K562 (cell line): ENCODE results near the gene EAF2. TPM values are rescaled to one million over a fixed set of nuclear protein-coding genes. Genes with fewer than 3 reads are reported as not detected.

Source experiments
- ATAC-seq: fragments of 200-7000 bp; cut with Tn5 transposase; 3 replicates; pipeline ENCODE4 v1.9.1; 2020; ENCODE audit warnings: moderate library complexity
- Bru-seq: library from RNA; stranded (reverse); fragments of 400-500 nt; gene quantifications from one replicate; lab custom pipeline; 2021; lab: Mats Ljungman, UMichigan
- BruChase-seq, 2 experiments: library from RNA; stranded (reverse); fragments of 400-500 nt; gene quantifications; one replicate each; lab custom pipeline; 2021; lab: Mats Ljungman, UMichigan
- BruUV-seq: library from RNA; stranded (reverse); fragments of 400-500 nt; replicated peaks from 2 replicates; lab custom pipeline; 2021; lab: Mats Ljungman, UMichigan
- CTCF ChIA-PET: fragments of 300-600 bp; formaldehyde crosslinking; extraction: SDS; loops from one replicate; lab custom pipeline; 2021; ENCODE audit warnings: low intra/inter-chr PET ratio; lab: Yijun Ruan, JAX
- POLR2A ChIA-PET: fragments of 300-600, 350-650 bp; sonication (Branson Sonifier 250); formaldehyde crosslinking; extraction: SDS; loops from one replicate; lab custom pipeline; 2021; ENCODE audit warnings: antibody characterized with exemption, inconsistent platforms; lab: Yijun Ruan, JAX
- DNase-seq, 4 experiments: peaks; one replicate each; pipeline versions ENCODE4 v3.0.0 to v3.0.0-alpha.2; 2011 to 2018; ENCODE audit warnings: low spot score in 3 of 4, mixed read lengths in 3 of 4; ENCODE audit errors: extremely low read depth in 1 of 4
- FAIRE-seq: peaks from 2 replicates; lab custom pipeline; 2011; peaks lifted over from hg19 to GRCh38; lab: Jason Lieb, UNC
- H2AFZ ChIP-seq: 2 replicates; pipeline ENCODE4 v1.6.0; 2011; ENCODE audit warnings: low read depth, low read length, control low read depth, inconsistent platforms
- H3K27ac ChIP-seq: fragments of 200-600 bp; 3 replicates; pipeline ENCODE4 v1.8.0; 2011; ENCODE audit warnings: low read depth, mild to moderate bottlenecking, control low read depth, inconsistent platforms, low read length, moderate library complexity, mixed read lengths; ENCODE audit errors: extremely low read depth
- H3K27me3 ChIP-seq, 2 experiments: fragments of 300-600 bp in 1 of 2; 2 replicates in 1 of 2; 3 replicates in 1 of 2; pipeline versions ENCODE4 v1.6.0 to v1.8.0; 2011; ENCODE audit warnings: inconsistent platforms in 2 of 2, low read length in 2 of 2, mild to moderate bottlenecking in 1 of 2, mixed read lengths in 1 of 2, moderate library complexity in 1 of 2; ENCODE audit not compliant: control insufficient read depth in 2 of 2, insufficient read depth in 2 of 2
- H3K36me3 ChIP-seq: fragments of 300-600 bp; 3 replicates; pipeline ENCODE4 v1.8.0; 2011; ENCODE audit warnings: mild to moderate bottlenecking, low read length, inconsistent platforms; ENCODE audit not compliant: control insufficient read depth, insufficient read depth
- H3K4me1 ChIP-seq, 2 experiments: fragments of 200-600 bp in 1 of 2; replicated peaks in 1 of 2; 2 replicates in 1 of 2; 3 replicates in 1 of 2; pipeline versions ENCODE4 v1.5.1 to v1.8.0; 2011; ENCODE audit warnings: inconsistent platforms in 2 of 2, low read length in 2 of 2, mild to moderate bottlenecking in 1 of 2, mixed read lengths in 1 of 2, moderate library complexity in 1 of 2; ENCODE audit not compliant: control insufficient read depth in 2 of 2, insufficient read depth in 2 of 2
- H3K4me2 ChIP-seq: 2 replicates; pipeline ENCODE4 v1.6.1; 2011; ENCODE audit warnings: low read length, control low read depth, inconsistent platforms, mixed read lengths; ENCODE audit not compliant: insufficient read depth
- H3K4me3 ChIP-seq: fragments of 200-600 bp; sonication (generic), shearing (Covaris generic); 2 replicates; pipeline ENCODE4 v1.5.1; 2016; ENCODE audit warnings: control low read depth, inconsistent platforms
- H3K79me2 ChIP-seq: fragments of 200-600 bp; 3 replicates; pipeline ENCODE4 v1.8.0; 2011; ENCODE audit warnings: low read length, inconsistent platforms; ENCODE audit not compliant: control insufficient read depth, insufficient read depth
- H3K9ac ChIP-seq, 2 experiments: 2 replicates each; pipeline versions ENCODE4 v1.6.0 to v1.6.1; 2011; ENCODE audit warnings: low read depth in 2 of 2, low read length in 2 of 2, control low read depth in 1 of 2, inconsistent platforms in 1 of 2, mild to moderate bottlenecking in 1 of 2, mixed read lengths in 1 of 2; ENCODE audit not compliant: insufficient read depth in 1 of 2
- H3K9me1 ChIP-seq: one replicate; pipeline ENCODE4 v1.6.0; 2011; ENCODE audit warnings: inconsistent platforms, mild to moderate bottlenecking, low read length, moderate library complexity; ENCODE audit not compliant: control insufficient read depth, insufficient read depth
- H3K9me3 ChIP-seq: replicated peaks from 2 replicates; pipeline ENCODE4 v1.5.1; 2011; ENCODE audit warnings: low read depth, low read length, inconsistent platforms; ENCODE audit not compliant: control insufficient read depth, insufficient read depth
- H4K20me1 ChIP-seq: replicated peaks from 2 replicates; pipeline ENCODE4 v1.6.1; 2011; ENCODE audit warnings: low read length, inconsistent platforms, mixed read lengths; ENCODE audit not compliant: control insufficient read depth, insufficient read depth
- ATF7 ChIP-seq: fragments of 450-650 bp; IDR thresholded peaks from 2 replicates; pipeline ENCODE4 v1.7.1; 2014; ENCODE audit warnings: mild to moderate bottlenecking, moderate library complexity
- CXXC5 ChIP-seq: fragments of 250-450 bp; sonication (Bioruptor Pico); IDR thresholded peaks from 2 replicates; pipeline ENCODE4 v1.8.0; 2022; ENCODE audit warnings: inconsistent platforms, mild to moderate bottlenecking, moderate library complexity
- ELF1 ChIP-seq: fragments of 200-800 bp; sonication (Bioruptor generic); IDR thresholded peaks from 2 replicates; pipeline ENCODE4 v1.6.1; 2016; ENCODE audit warnings: missing genetic modification characterization, missing compliant biosample characterization
- EZH2 ChIP-seq: IDR thresholded peaks from 2 replicates; pipeline ENCODE4 v1.6.1; 2012; ENCODE audit warnings: low read depth, mild to moderate bottlenecking, inconsistent platforms, low read length, borderline replicate concordance
- FOS ChIP-seq: IDR thresholded peaks from 3 replicates; pipeline ENCODE4 v1.6.1; 2011; ENCODE audit not compliant: insufficient read length; ENCODE audit errors: extremely low read depth
- FOXP1 ChIP-seq: sonication (generic); formaldehyde crosslinking; IDR thresholded peaks from 2 replicates; pipeline ENCODE4 v1.8.0; 2022; ENCODE audit warnings: mild to moderate bottlenecking, missing genetic modification reagents
- HDAC8 ChIP-seq: fragments of 450-650 bp; IDR thresholded peaks from 2 replicates; pipeline ENCODE4 v1.6.1; 2016; ENCODE audit warnings: mild to moderate bottlenecking, missing genetic modification characterization, moderate library complexity, missing compliant biosample characterization
- PHB ChIP-seq: fragments of 250-450 bp; sonication (Bioruptor Pico); IDR thresholded peaks from 2 replicates; pipeline ENCODE4 v1.5.0; 2021
- TAF9B ChIP-seq: fragments of 450-650 bp; IDR thresholded peaks from 2 replicates; pipeline ENCODE4 v1.6.1; 2018; ENCODE audit warnings: mild to moderate bottlenecking; ENCODE audit not compliant: partially characterized antibody
- U2AF1 ChIP-seq: fragments of 200-400 bp; formaldehyde crosslinking; optimal IDR thresholded peaks from 2 replicates; pipeline ENCODE3; 2017; ENCODE audit warnings: mild to moderate bottlenecking, low read depth, low read length, moderate library complexity
- ZBTB34 ChIP-seq: fragments of 250-450 bp; sonication (Bioruptor Pico); IDR thresholded peaks from 2 replicates; pipeline ENCODE4 v1.8.0; 2021; ENCODE audit warnings: mild to moderate bottlenecking, moderate library complexity
- ZBTB8A ChIP-seq: fragments of 450-650 bp; IDR thresholded peaks from 2 replicates; pipeline ENCODE4 v1.6.1; 2018; ENCODE audit warnings: mild to moderate bottlenecking, moderate library complexity; ENCODE audit not compliant: partially characterized antibody
- WGBS: fragments of 100-300 bp; shearing (Covaris generic); methylation state at CpG from one replicate; pipeline ENCODE4 v1.1.6; 2016; ENCODE audit warnings: low coverage, mixed read lengths; ENCODE audit not compliant: insufficient coverage; ENCODE audit errors: missing lambda C conversion rate; 5-methylcytosine and 5-hydroxymethylcytosine counted together
- in situ Hi-C: fragments of 300-500 bp; cut with MboI; formaldehyde crosslinking; loops from 4 replicates; pipeline ENCODE4 v1.15.0; 2018; ENCODE audit warnings: inconsistent platforms, mixed read lengths
- intact Hi-C: fragments of 100-400 bp; cut with micrococcal nuclease; formaldehyde crosslinking; loops from 2 replicates; pipeline ENCODE4 v1.14.2; 2022
- long read RNA-seq, 3 experiments: library from polyadenylated mRNA in 2 of 3; library from RNA in 1 of 3; unstranded in 2 of 3; stranded (forward) in 1 of 3; transcript quantifications; one replicate each; pipeline ENCODE4 v2.0.0, GENCODE V29; 2019 to 2022
- polyA minus RNA-seq, 3 experiments: library from RNA; depleted of rRNA, polyadenylated mRNA; stranded (reverse); fragments of >200 nt; gene quantifications; 2 replicates each; pipeline ENCODE4 v1.2.3, GENCODE V29; 2011
- polyA plus RNA-seq, 8 experiments: library from polyadenylated mRNA; depleted of rRNA in 4 of 8; stranded (reverse) in 5 of 8; unstranded in 3 of 8; fragments of >200 nt; fragmentation: Nextera tagmentation in 2 of 8; fragmentation: Illumina TruSeq in 1 of 8; extraction: Ambion mirVana in 2 of 8; extraction: Trizol in 1 of 8; gene quantifications; 2 replicates each; pipeline versions ENCODE4 v1.2.1 to v1.2.3, GENCODE V29; 2011 to 2014; ENCODE audit warnings: inconsistent platforms in 1 of 8, missing spikeins in 1 of 8
- total RNA-seq, 7 experiments: library from RNA; depleted of rRNA in 6 of 7; stranded (reverse); fragments of >200 nt in 6 of 7; fragmentation: Illumina TruSeq in 2 of 7; extraction: Trizol in 2 of 7; gene quantifications; 2 replicates each; pipeline versions ENCODE4 v1.2.1 to v1.2.3, GENCODE V29; 2011 to 2021; ENCODE audit warnings: low replicate concordance in 1 of 7
- TF ChIP-seq, protein P1 (sequence below): fragments of 250-450 bp; sonication (Bioruptor Pico); IDR thresholded peaks from 2 replicates; pipeline ENCODE4 v1.5.0; 2022; ENCODE audit warnings: mild to moderate bottlenecking

EAF2 gene
- total RNA-seq (2011; cell fraction: chromatin; rRNA removed; ENCODE audit: low replicate concordance): 7.0 and 12.8 TPM in 2 replicates
- total RNA-seq (2011; cell fraction: nucleolus; rRNA removed): 3.5 and 5.7 TPM in 2 replicates
- 3.7 and 8.4 TPM in 2 replicates for total RNA-seq (2011; cell fraction: nucleoplasm; rRNA removed)
- total RNA-seq (2014; rRNA removed) (2.8 and 3.8 TPM in 2 replicates), total RNA-seq (2014; rRNA removed; fragmentation: Illumina TruSeq; extraction: Trizol) (7.5 and 9.1 TPM in 2 replicates), total RNA-seq (2015; rRNA removed; fragmentation: Illumina TruSeq; extraction: Trizol) (5.4 TPM in 2 replicates), total RNA-seq (2021) (4.9 and 5.1 TPM in 2 replicates), polyA plus RNA-seq (2011; rRNA removed) (8.4 and 9.5 TPM in 2 replicates), polyA plus RNA-seq (2014; fragmentation: Illumina TruSeq; extraction: Trizol) (6.6 and 6.9 TPM in 2 replicates), polyA plus RNA-seq (2014; fragmentation: Nextera tagmentation; extraction: Ambion mirVana) (10 to 100 TPM; 15.6 to 17.3 TPM), polyA plus RNA-seq (2014; rRNA removed) (5.4 and 6.8 TPM in 2 replicates), polyA minus RNA-seq (2011; rRNA and poly(A)+ RNA removed) (8.1 and 10.9 TPM in 2 replicates), Bru-seq, nascent RNA (percentile 54 among the genes with signal in this experiment), BruChase-seq, experiment 1, labeled RNA remaining after a 2-hour chase (percentile 58 among the genes with signal in this experiment), BruChase-seq, experiment 2, labeled RNA remaining after a 6-hour chase (percentile 58 among the genes with signal in this experiment)
- polyA plus RNA-seq (2011; cell fraction: cytosol; rRNA removed): 2.1 and 5.6 TPM in 2 replicates
- 2.6 and 3.3 TPM in 2 replicates for polyA plus RNA-seq (2011; cell fraction: nucleus; rRNA removed)
- 6.1 and 6.6 TPM in 2 replicates for polyA plus RNA-seq (2012)
- 1.8 and 2.9 TPM in 2 replicates for polyA minus RNA-seq (2011; cell fraction: cytosol; rRNA and poly(A)+ RNA removed)
- 5.3 and 12.1 TPM in 2 replicates for polyA minus RNA-seq (2011; cell fraction: nucleus; rRNA and poly(A)+ RNA removed)
- long read RNA-seq, experiment 1, transcript EAF2-201 (6 exons, 992 nt): major isoform, 7 of 8 reads
- long read RNA-seq, experiment 1, partial matches to known transcripts: 1 of 8 reads
- long read RNA-seq, experiment 1, other reads (novel, unspliced or antisense): 0 of 8 reads
- long read RNA-seq, experiment 2, partial matches to known transcripts: 0 of 4 reads
- long read RNA-seq, experiment 2, other reads (novel, unspliced or antisense): 0 of 4 reads
- long read RNA-seq, experiment 3, transcript EAF2-201 (6 exons, 992 nt): major isoform, 7 of 7 reads
- long read RNA-seq, experiment 3, partial matches to known transcripts: 0 of 7 reads
- long read RNA-seq, experiment 3, other reads (novel, unspliced or antisense): 0 of 7 reads

GRCh38 chr3:121834671-121835464 lies at the start of gene EAF2, which contains the start of gene IQCB1:
EAF2 (plus strand) TSS chr3:121835209; CDS start chr3:121835286, 77 bp downstream.
IQCB1 (minus strand) TSS chr3:121835060; CDS start chr3:121828960, 6,100 bp downstream.
- Histone ChIP-seq H2AFZ (peak within 1 kb of the TSS; percentile 90), H3K27me3 (no peaks in the 10 kb centered on the region), H3K36me3 (peaks cover 27% of the 10 kb centered on the region), H3K27ac (peak within 1 kb of the TSS; percentile 92), H3K79me2 (peaks cover 24% of the 10 kb centered on the region), H3K9me3 (no peaks in the 10 kb centered on the region; the same call in 1 of the 2 replicates), H3K4me3 (peak within 1 kb of the TSS; percentile 61), H4K20me1 (no peaks in the 10 kb centered on the region), H3K9ac (peak within 1 kb of the TSS; percentile 97 to 98), H3K4me2 (peak within 1 kb of the TSS; percentile 94), H3K9me1 (no peaks in the 10 kb centered on the region), H3K4me1 (no peaks in the 10 kb centered on the region; a peak in 2 of 5 replicates)
- peak; percentile 99 for ATAC-seq
- DNase-seq: peak; percentile 96 to 99 (median 98)
- no TSS peak for BruUV-seq
- 0% methylated on average over 28 of the region's 54 CpGs for WGBS
- ChIA-PET POLR2A (interaction anchor here (0.8 to 1.8 kb wide), 3 partner anchors 9 to 137 kb away, joined by 3 to 5 read pairs (median 4); no protein-coding TSS in a partner anchor), CTCF (no interaction called here)
- FAIRE-seq: peak; percentile 92
- intact Hi-C loops: no loop called here
- in situ Hi-C loops: no loop called here
- no peak for TF ChIP-seq ZBTB34 (CRISPR knock-in tag)
- TF ChIP-seq U2AF1: no peak
- peak; percentile 25 for TF ChIP-seq FOS
- TF ChIP-seq HDAC8 (tag): no peak
- peak; percentile 77; the same call in 1 of the 2 replicates for TF ChIP-seq ATF7
- TF ChIP-seq CXXC5 (CRISPR knock-in tag): peak; percentile 85
- TF ChIP-seq TAF9B: peak; percentile 48
- peak; percentile 63; the same call in 1 of the 2 replicates for TF ChIP-seq FOXP1 (CRISPR knock-in tag)
- TF ChIP-seq, protein P1, sequence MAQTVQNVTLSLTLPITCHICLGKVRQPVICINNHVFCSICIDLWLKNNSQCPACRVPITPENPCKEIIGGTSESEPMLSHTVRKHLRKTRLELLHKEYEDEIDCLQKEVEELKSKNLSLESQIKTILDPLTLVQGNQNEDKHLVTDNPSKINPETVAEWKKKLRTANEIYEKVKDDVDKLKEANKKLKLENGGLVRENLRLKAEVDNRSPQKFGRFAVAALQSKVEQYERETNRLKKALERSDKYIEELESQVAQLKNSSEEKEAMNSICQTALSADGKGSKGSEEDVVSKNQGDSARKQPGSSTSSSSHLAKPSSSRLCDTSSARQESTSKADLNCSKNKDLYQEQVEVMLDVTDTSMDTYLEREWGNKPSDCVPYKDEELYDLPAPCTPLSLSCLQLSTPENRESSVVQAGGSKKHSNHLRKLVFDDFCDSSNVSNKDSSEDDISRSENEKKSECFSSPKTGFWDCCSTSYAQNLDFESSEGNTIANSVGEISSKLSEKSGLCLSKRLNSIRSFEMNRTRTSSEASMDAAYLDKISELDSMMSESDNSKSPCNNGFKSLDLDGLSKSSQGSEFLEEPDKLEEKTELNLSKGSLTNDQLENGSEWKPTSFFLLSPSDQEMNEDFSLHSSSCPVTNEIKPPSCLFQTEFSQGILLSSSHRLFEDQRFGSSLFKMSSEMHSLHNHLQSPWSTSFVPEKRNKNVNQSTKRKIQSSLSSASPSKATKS (CRISPR knock-in tag): no peak
- peak; percentile 77 for TF ChIP-seq ELF1 (tag)
- TF ChIP-seq PHB (CRISPR knock-in tag): no peak
- TF ChIP-seq ZBTB8A: no peak
- TF ChIP-seq EZH2: no peak
